Stimulated activated CD8-positive, alpha-beta memory T cell treated with anti-CD3 and anti-CD28 coated beads, Interleukin-12 subunit alpha, Interleukin-12 subunit beta, amount 100 ng/mL, for 24 hours (primary cell): Measurements from ENCODE around the gene IL16.
"Not testable (repeated sequence)": the region's sequence is repeated elsewhere in the genome, so short reads cannot be mapped to it uniquely, and the experiment has no call there.

ENCODE experiments used
- DNase-seq: peaks from one replicate; pipeline ENCODE4 v3.0.0-alpha.2; 2020; ENCODE audit errors: extremely low read depth

IL16 gene

GRCh38 chr15:81196576-81197254, at the start of gene IL16:
TSS of gene IL16 (plus strand) at chr15:81196879. CDS start at chr15:81225400, 28,521 bp downstream.
- DNase-seq, result no peak

- DNase-seq, result no peak
Observed at GRCh38 chr15:81151389-81151788, 45.3 kb upstream of the IL16 start.

GRCh38 chr15:81152339-81152738, 44.3 kb upstream of the IL16 start:
- no peak for DNase-seq

- no peak for DNase-seq
Observed at GRCh38 chr15:81152799-81153198, 43.9 kb upstream of the IL16 start.

- DNase-seq, result no peak
Observed at GRCh38 chr15:81155375-81156218, 41.1 kb upstream of the IL16 start.

GRCh38 chr15:81156324-81156723, 40.4 kb upstream of the IL16 start:
- DNase-seq, result no peak

- DNase-seq, result no peak
Observed at GRCh38 chr15:81157195-81157938, 39.3 kb upstream of the IL16 start.

GRCh38 chr15:81157939-81158223, 38.8 kb upstream of the IL16 start:
- DNase-seq, result no peak

- not testable (repeated sequence) for DNase-seq
Observed at GRCh38 chr15:81158561-81158960, 38.1 kb upstream of the IL16 start.

- no peak for DNase-seq
Observed at GRCh38 chr15:81160312-81161159, 36.1 kb upstream of the IL16 start.

- no peak for DNase-seq
Observed at GRCh38 chr15:81161160-81161673, 35.5 kb upstream of the IL16 start.

GRCh38 chr15:81161851-81162250, 34.8 kb upstream of the IL16 start:
- no peak for DNase-seq

GRCh38 chr15:81163961-81164800, 32.5 kb upstream of the IL16 start:
- DNase-seq, result no peak

GRCh38 chr15:81165535-81165934, 31.1 kb upstream of the IL16 start:
- DNase-seq, result no peak

- DNase-seq, result no peak
Observed at GRCh38 chr15:81166636-81167305, 29.9 kb upstream of the IL16 start.

- DNase-seq, result no peak
Observed at GRCh38 chr15:81168131-81168526, 28.6 kb upstream of the IL16 start.

GRCh38 chr15:81168644-81169043, 28.0 kb upstream of the IL16 start:
- DNase-seq, result no peak

- DNase-seq, result no peak
Observed at GRCh38 chr15:81170511-81170910, 26.2 kb upstream of the IL16 start.

GRCh38 chr15:81171286-81171685, 25.4 kb upstream of the IL16 start:
- DNase-seq, result no peak
